NCI-H446 (cell line): ENCODE data around the gene ITGB4.

Experiments used
- DNase-seq, 2 experiments: peaks; one replicate each; lab custom pipeline; 2025; lab: John Stamatoyannopoulos, UW

Gene ITGB4

DNA sequence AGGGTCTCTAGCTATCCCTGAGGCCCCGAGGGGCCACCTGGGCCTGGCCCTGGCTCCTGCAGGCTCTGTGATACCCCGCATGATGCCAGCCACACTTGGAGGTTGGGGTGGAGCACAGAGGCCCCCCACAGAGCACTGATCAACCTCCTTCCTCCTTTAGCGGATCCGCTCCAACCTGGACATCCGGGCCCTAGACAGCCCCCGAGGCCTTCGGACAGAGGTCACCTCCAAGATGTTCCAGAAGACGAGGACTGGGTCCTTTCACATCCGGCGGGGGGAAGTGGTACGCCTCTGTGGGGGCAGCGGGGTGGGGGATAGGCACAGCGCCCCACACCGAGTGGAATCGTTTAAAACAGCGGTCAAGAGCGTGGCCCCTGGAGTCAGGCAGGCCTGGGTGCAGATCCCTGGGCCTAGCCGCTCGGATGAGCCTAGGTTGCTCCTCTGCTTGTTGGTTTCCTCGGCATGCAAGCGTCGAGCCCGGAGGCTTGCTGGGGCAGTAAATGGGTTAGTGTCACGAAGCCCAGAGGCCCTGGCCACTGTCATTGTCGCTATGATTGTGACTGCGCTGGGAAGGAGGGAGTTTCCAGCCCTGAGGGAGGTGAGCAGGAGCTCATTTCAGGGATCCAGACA lies 9.9 kb downstream of the ITGB4 start:
- DNase-seq = no peak

DNA sequence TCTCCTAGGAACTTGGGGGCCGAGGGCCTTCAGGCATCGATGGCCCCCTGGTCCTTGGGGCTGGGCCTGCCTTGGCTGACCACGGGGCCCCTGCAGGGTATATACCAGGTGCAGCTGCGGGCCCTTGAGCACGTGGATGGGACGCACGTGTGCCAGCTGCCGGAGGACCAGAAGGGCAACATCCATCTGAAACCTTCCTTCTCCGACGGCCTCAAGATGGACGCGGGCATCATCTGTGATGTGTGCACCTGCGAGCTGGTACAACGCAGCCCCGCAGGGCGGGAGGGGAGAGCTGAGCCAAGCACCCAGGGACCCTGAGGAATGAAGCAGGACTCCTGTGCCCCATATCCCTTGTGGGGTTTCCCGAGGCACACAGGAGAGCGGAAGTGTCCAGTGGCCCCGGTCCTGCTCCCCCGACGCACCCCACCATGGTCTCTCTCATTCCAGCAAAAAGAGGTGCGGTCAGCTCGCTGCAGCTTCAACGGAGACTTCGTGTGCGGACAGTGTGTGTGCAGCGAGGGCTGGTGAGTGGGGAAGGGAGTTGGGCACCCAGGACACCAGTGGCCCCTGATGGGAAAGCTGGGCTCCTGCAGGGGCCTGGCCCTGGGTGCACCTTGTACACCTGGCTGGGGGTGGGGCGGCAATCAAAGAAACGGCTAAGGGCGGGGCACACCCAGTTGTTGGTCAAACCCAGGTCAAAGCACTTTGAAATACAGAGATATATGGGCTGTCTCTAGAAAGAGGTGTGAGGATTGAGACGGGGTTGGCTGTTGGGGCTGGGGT lies 10.6 kb downstream of the ITGB4 start:
- no peak for DNase-seq

DNA sequence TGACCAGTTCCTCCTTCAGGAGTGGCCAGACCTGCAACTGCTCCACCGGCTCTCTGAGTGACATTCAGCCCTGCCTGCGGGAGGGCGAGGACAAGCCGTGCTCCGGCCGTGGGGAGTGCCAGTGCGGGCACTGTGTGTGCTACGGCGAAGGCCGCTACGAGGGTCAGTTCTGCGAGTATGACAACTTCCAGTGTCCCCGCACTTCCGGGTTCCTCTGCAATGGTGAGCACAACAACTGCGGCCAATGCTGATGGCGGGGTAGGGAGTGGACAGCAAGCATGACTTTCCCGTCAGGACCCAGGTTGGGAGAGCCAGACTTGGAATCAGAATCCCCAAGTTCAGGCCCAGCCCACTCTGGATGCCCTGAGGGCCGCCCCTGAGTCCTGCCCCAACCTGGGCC lies 12.2 kb downstream of the ITGB4 start:
- no peak for DNase-seq

DNA sequence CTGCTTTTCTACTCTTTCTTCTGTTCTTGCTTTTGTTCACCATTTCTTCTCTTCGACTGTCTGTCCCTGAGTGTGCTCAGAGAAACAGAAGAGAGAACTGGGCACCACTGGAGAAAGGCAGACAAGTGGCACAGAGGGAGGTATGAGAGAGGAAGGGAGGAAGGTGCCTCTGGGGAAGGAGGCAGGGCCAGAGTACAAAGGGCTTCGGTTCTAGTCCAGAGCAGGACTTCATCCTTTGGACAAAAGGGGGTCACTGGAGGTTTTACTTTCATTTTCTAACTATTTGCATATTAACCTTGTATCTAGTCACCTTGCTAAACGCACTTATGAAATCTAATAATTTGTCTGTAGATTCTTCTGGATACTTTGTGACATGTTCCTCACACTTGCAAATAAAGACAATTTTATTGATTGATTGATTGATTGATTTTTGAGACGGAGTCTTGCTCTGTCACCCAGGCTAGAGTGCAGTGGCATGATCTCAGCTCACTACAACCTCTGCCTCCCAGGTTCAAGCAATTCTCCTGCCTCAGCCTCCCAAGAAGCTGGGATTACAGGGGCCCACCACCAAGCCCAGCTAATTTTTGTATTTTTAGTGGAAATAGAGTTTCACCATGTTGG lies 13.5 kb downstream of the ITGB4 start:
- no peak for DNase-seq

DNA sequence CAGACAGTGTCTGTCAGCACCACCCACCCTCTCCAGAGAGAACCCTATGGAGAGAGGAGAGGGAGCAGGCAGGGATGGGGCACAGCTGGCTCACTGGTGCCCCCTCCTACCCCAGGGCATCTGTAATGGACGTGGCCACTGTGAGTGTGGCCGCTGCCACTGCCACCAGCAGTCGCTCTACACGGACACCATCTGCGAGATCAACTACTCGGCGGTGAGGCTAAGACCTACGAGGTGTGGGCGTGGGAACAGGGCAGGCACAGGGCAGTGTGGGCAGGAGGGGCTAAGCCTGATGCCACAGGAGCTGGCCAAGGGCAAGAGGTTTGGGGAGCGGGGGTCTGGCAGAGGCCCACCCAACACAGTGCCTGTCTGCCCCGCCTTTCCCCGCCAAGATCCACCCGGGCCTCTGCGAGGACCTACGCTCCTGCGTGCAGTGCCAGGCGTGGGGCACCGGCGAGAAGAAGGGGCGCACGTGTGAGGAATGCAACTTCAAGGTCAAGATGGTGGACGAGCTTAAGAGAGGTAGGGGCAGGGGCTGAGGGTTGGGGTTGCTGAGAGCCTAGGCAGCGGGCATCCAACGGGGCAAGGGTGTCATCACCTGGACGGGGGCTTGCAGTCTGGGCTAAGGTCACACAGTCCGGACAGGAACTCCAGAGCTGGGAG lies 15.0 kb downstream of the ITGB4 start:
- no peak for DNase-seq

DNA sequence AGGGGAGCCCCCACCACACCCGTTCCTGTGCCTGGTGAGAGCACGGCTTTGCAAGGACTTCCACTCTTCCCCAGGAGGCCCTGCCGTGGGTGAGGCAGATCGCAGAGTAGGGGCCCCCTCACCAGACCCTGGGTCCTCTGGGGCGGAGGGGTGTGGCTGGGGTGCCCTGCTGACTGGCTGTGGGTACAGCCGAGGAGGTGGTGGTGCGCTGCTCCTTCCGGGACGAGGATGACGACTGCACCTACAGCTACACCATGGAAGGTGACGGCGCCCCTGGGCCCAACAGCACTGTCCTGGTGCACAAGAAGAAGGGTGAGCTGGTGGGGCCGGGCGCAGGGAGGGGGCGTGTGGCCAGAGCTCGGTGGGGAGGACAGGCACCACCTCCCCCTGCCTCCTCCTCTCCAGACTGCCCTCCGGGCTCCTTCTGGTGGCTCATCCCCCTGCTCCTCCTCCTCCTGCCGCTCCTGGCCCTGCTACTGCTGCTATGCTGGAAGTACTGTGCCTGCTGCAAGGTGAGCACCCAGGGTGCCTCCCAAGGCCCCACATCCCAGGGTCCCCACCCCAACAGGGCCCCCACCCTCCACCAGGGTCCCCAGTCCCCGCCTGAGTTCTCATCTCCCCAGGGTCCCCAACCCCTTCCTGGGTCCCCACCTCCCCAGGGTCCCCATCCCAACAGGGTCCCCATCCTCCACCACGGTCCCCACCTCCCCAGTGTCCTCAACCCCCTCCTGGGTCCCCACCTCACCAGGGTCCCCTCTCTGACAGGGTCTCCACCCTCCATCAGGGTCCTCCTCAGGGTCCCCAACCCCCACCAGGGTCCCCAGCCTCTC lies 16.1 kb downstream of the ITGB4 start:
- no peak for DNase-seq

DNA sequence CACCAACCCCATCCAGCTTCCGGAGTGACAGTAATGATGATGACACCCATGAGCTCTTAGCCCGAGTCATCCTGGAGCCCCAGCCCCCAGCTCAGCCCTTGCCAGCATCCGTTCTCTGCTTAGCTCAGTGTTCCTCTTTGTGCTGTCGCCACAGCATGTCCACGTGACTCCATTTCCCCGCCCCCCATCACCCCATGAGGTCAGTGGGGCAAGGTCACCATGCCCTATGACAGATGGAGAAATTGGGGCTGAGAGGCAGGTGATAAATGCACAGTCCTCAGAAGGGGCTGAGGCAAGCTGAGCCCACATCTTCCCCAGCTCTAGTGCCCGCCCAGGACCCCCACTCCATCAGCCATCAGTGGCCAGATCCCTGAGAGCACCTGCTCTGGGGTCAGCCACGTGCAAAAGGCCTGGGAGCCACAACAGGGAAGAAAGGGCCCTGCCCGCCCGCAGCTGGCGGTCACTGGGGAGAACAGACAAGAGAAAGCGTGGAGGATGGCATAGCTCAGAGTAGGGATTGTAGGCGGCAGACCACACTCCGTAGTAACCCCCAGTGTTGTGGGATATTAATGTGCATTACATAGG lies 17.1 kb downstream of the ITGB4 start:
- DNase-seq = no peak

DNA sequence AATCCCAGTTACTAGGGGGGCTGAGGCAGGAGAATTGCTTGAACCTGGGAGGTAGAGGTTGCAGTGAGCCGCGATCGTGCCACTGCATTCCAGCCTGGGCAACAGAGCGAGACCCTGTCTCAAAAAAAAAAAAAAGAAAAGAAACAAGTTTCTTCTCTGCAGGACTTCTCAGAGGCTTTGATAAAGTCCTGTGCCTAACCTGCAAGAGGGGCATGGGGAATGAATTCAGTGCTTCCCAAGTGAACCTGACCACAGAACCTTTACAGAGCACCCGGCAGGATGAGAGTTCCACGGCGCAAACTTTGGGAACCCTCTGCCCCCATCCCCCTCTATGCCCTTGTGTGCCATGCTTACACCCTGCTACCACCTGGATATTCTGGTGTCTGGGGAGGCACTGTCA lies 17.9 kb downstream of the ITGB4 start:
- no peak for DNase-seq

DNA sequence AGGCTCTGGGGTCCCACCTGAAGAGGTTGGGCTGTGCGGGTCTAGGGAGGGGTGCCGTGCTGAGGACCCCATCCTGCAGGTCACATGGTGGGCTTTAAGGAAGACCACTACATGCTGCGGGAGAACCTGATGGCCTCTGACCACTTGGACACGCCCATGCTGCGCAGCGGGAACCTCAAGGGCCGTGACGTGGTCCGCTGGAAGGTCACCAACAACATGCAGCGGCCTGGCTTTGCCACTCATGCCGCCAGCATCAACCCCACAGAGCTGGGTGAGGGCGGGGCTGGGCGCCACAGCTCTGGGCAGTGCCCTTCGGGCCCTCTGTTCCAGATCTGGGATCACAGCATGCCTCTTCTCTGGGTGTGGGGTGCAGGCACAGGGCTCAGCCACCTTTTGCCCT lies 18.5 kb downstream of the ITGB4 start:
- DNase-seq = no peak

DNA sequence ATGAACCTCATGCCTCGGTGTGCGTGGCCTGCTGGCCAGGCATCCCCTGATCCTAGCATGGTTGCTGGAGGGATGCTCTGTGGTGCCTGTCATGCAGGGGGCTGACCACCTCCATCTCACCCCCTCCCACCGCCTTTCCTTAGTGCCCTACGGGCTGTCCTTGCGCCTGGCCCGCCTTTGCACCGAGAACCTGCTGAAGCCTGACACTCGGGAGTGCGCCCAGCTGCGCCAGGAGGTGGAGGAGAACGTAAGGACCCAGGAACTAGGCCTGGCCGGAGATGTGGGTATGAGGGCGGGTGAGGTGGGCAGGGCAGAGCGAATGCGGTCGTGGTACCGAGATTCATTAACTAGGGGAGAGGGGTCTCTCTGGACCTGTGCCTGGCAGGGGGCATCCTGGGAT lies 19.0 kb downstream of the ITGB4 start:
- no peak for DNase-seq

DNA sequence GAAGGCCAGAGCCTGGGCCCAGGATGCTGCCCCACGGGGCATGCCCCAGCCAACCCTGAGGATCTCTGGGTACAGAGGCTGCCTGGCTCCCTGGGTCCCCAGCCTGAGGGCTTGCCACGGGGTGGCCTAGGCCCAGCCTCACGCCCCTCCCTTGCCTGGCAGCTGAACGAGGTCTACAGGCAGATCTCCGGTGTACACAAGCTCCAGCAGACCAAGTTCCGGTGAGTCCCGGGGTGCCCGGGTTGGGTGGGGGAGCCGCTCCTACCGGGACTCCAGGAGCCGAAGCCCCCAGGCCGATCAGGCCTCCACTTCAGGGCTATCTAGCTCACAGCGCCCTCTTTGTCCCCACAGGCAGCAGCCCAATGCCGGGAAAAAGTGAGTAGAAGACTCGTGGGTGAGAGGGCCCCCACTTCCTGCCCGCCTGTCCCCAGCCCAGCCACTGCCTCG lies 19.4 kb downstream of the ITGB4 start:
- DNase-seq = no peak

DNA sequence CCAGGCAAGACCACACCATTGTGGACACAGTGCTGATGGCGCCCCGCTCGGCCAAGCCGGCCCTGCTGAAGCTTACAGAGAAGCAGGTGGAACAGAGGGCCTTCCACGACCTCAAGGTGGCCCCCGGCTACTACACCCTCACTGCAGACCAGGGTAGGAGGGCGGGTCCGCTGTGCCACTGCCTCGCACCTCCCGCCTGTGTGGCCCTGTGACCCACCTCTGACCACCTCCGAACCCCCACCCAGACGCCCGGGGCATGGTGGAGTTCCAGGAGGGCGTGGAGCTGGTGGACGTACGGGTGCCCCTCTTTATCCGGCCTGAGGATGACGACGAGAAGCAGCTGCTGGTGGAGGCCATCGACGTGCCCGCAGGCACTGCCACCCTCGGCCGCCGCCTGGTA lies 21.1 kb downstream of the ITGB4 start:
- no peak for DNase-seq

DNA sequence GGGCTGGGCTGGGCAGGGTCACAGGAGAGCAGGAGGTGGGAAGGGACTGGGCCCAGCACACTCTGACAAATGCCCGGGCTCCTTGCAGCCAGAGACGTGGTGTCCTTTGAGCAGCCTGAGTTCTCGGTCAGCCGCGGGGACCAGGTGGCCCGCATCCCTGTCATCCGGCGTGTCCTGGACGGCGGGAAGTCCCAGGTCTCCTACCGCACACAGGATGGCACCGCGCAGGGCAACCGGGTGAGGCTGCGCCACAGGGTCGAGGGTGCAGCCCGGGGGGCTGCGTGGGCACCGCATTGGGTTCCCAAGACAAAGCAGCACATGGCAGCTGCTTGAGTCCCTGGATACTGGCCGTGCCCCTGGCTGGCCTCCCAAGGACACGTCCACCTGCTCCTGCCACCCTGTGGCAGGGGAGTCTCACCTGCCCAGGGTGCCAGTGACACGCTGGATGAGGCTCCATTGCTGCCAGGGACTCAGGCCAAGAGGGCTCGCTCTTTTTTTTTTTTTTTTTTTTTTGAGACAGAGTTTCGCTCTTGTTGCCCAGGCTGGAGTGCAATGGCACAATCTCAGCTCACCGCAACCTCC lies 22.5 kb downstream of the ITGB4 start:
- no peak for DNase-seq

DNA sequence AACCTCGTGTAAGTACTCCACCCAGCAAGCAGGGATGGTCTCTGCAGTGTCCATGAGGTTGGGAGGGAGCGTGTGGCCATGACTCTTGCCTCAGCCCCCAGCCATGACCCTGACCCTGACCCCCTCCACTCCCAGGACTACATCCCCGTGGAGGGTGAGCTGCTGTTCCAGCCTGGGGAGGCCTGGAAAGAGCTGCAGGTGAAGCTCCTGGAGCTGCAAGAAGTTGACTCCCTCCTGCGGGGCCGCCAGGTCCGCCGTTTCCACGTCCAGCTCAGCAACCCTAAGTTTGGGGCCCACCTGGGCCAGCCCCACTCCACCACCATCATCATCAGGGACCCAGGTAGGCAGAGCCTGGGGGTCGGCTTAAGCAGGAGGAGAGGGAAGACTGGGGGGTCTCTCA lies 27.4 kb downstream of the ITGB4 start:
- DNase-seq = no peak

DNA sequence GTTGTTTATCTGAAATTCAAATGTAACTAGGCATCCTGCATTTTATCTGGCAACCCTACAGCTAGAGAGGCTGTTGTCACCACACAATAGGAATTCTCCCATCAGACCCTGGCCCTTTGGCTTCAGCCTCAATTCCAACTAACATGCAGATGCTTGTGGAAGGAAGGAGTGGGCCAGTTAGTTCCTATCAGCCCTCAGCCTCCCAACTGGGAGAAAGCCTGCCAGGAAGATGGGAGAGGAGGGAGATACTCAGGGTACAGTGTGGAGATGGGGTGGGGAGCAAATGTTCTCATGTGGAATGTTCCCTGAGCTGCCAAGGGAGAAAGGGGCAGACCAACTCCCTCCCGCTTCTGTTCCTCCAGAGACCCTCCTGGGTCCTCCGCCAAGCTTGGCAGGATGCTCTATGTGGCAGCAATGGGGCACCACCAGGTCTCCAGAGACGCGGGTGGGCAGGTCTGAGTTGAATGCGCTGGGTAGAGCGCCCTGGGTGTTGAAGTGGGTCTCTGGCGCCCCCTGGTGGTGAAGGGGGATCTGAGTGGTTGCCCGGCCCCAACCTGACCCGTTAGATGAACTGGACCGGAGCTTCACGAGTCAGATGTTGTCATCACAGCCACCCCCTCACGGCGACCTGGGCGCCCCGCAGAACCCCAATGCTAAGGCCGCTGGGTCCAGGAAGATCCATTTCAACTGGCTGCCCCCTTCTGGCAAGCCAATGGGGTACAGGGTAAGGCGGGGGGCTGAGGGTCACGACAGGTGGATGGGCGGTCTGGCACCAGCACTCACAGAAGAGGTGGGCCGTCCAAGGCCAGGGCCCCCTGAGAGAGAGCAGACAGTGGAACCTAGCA lies 28.5 kb downstream of the ITGB4 start:
- DNase-seq = peak; percentile 67 to 86

DNA sequence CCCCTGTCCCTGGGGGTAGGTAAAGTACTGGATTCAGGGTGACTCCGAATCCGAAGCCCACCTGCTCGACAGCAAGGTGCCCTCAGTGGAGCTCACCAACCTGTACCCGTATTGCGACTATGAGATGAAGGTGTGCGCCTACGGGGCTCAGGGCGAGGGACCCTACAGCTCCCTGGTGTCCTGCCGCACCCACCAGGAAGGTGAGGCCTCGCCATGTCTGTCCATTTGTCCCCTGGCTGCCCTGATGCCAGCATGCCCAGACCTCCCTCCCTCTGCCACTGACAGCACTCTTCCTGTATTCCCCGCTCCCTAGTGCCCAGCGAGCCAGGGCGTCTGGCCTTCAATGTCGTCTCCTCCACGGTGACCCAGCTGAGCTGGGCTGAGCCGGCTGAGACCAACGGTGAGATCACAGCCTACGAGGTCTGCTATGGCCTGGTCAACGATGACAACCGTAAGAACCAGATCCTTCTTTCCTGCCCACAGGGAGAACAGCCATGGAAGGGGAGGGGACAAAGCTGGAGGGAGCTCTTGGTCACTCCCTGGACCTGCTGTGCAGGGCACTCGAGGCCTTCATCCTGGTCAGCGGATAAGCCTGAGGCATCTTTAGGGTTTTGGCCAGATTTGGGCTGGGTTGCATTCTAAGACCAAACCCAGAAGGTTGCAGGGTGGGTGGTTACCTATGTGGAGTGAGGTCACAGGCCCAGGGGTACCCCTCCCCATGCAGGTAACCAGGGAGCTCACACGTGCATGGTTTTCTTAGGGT lies 29.6 kb downstream of the ITGB4 start:
- no peak for DNase-seq

DNA sequence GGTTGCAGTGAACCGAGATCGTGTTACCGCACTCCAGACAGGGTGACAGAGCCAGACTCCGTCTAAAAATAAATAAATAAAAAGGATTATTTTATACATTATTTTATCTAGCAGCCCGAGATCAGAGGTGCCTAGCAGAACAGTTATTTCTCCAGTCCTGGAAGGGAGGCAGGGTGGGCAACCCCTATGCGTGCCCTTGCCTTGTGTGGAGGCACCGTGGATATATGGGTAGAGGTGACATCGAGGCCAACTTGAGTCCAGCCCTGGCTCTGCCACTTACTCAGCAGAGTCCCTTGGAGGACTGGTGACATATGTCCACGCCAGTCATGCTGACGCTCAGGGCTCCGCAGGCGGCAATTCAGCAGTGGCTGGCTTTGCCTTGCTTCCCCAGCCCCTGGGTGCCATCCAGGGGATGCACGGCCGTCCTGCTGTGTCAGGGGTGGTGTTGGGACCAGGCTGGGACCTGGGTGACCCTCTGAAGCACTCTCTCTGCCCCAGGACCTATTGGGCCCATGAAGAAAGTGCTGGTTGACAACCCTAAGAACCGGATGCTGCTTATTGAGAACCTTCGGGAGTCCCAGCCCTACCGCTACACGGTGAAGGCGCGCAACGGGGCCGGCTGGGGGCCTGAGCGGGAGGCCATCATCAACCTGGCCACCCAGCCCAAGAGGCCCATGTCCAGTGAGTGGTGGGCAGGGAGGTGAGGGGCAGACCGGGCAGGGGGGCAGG lies 30.6 kb downstream of the ITGB4 start:
- no peak for DNase-seq

DNA sequence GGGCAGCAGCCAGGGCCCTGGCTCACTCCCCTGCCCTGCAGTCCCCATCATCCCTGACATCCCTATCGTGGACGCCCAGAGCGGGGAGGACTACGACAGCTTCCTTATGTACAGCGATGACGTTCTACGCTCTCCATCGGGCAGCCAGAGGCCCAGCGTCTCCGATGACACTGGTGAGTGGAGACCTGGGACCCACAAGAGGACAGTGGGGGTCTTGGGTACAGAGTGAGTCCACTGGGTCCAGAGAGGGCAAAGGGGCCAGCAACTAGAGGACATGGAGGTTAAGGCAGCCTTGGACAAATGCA lies 31.1 kb downstream of the ITGB4 start:
- DNase-seq = no peak
